ENCODE results near the gene PPARD. TPM values are rescaled to one million over a fixed set of nuclear protein-coding genes. Genes with fewer than 3 reads are reported as not detected.

Gene PPARD
- total and polyA plus RNA-seq, 7 experiments from 2014 or later: 7.3 to 47.1 (median 30.0) TPM

DNA sequence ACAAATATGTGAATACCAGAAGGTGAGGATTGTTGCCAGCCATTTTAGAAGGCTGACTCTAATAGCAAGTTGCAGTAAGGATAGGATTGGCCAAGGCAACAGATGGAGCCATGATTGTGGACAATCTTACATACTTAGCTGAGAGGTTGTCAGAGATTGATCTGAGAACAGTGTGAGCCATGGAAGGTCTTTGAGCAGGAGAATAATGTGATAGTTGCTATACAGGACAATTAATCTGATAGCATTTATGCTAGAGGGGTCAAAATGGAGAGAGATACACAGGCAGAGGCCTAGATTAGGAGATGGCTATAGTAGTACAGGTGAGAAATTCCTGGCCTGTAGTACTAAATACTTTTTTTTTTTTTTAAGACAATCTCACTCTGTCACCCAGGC lies 23.8 kb downstream of the PPARD start:
- ChIA-PET CTCF (interaction anchor here (1.3 kb wide), 1 partner anchor 38 kb away, joined by 7 read pairs; no protein-coding TSS in a partner anchor), POLR2A (no interaction called here)
- Mint-ChIP-seq H3K9me3 (peaks cover 0 to 4% (median 0%) of the 10 kb centered on the region in 11 donors), H3K27me3 (no peaks in the 10 kb centered on the region), H3K4me3 (no peak overlapping the region), H3K27ac (peak overlapping the region in 8 of 9 donors; percentile 9 to 94 (median 76)), H3K36me3 (peaks cover 0 to 42% (median 7%) of the 10 kb centered on the region in 5 donors), H3K4me1 (peaks cover 57 to 85% (median 72%) of the 10 kb centered on the region in 7 donors)
- H3K4me3 ChIP-seq (ENCODE audit: low read length): no peak overlapping the region
- peaks cover 0 to 6% (median 0%) of the 10 kb centered on the region in 3 experiments for H3K36me3 ChIP-seq (ENCODE audit: control insufficient read depth in 2 of 3, insufficient read depth in 3 of 3, low read length in 3 of 3)
- peaks cover 29 to 41% of the 10 kb centered on the region in 2 donors for H3K4me1 ChIP-seq (ENCODE audit: control insufficient read depth in 2 of 2, insufficient read depth in 2 of 2, low read length in 2 of 2)
- ATAC-seq: no peak
- H3K27ac ChIP-seq (ENCODE audit: low read depth, low read length): no peak overlapping the region
- no peaks in the 10 kb centered on the region for H3K27me3 ChIP-seq (ENCODE audit: control insufficient read depth in 2 of 2, insufficient read depth in 2 of 2, low read length in 2 of 2)
- no peaks in the 10 kb centered on the region for H3K9me3 ChIP-seq (ENCODE audit: control insufficient read depth in 2 of 3, low read length in 3 of 3)
- DNase-seq: no peak
- intact Hi-C loops (cut with micrococcal nuclease): loop anchor here in 1 of 2 donors (5.0 kb wide), 1 partner anchor 51 kb away; no protein-coding TSS in a partner anchor

DNA sequence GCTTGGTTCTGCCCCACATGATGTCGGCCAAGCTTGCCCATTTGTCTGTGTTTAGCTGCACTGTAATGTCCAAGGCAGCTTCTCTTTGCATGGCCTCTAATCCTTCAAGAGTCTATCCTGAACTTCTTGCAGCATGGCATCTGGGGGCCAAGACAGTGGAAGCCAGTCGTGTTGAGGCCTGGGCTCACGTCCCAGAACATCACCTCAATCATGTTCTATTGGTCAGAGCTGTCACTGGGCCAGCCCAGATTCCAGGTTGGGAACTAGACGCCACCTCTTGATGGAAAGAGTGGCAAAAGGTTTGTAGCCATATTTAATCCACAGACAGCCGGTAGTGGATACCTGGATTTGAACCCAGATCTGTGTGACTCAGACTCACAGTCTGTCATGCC lies 25.3 kb downstream of the PPARD start:
- intact Hi-C loops (cut with micrococcal nuclease): loop anchor here (2.0 to 5.0 kb wide), 2 partner anchors 19 to 50 kb away; no protein-coding TSS in a partner anchor
- ChIA-PET POLR2A (interaction anchor here (1.1 to 1.5 kb wide), 3 partner anchors 9 to 34 kb away, joined by 3 to 4 read pairs (median 3); no protein-coding TSS in a partner anchor), CTCF (interaction anchor here (1.2 to 1.3 kb wide), 2 partner anchors 26 to 81 kb away, joined by 3 read pairs; no protein-coding TSS in a partner anchor)
- H3K4me1 ChIP-seq (ENCODE audit: control insufficient read depth in 2 of 2, insufficient read depth in 2 of 2, low read length in 2 of 2): peaks cover 35 to 43% of the 10 kb centered on the region in 2 donors
- H3K4me3 Mint-ChIP-seq: no peak overlapping the region
- peak overlapping the region; percentile 32 for H3K27ac ChIP-seq (ENCODE audit: low read depth, low read length)
- no peaks in the 10 kb centered on the region for H3K27me3 Mint-ChIP-seq
- H3K4me3 ChIP-seq (ENCODE audit: low read length): no peak overlapping the region
- H3K9me3 ChIP-seq (ENCODE audit: control insufficient read depth in 2 of 3, low read length in 3 of 3): no peaks in the 10 kb centered on the region
- peak overlapping the region in 8 of 9 donors; percentile 63 to 94 (median 85) for H3K27ac Mint-ChIP-seq
- peaks cover 0 to 3% (median 0%) of the 10 kb centered on the region in 3 experiments for H3K36me3 ChIP-seq (ENCODE audit: control insufficient read depth in 2 of 3, insufficient read depth in 3 of 3, low read length in 3 of 3)
- peaks cover 0 to 44% (median 9%) of the 10 kb centered on the region in 5 donors for H3K36me3 Mint-ChIP-seq
- peaks cover 0 to 4% (median 0%) of the 10 kb centered on the region in 11 donors for H3K9me3 Mint-ChIP-seq
- H3K4me1 Mint-ChIP-seq: peaks cover 52 to 83% (median 71%) of the 10 kb centered on the region in 7 donors
- DNase-seq (no peak), ATAC-seq (no peak)
- no peaks in the 10 kb centered on the region for H3K27me3 ChIP-seq (ENCODE audit: control insufficient read depth in 2 of 2, insufficient read depth in 2 of 2, low read length in 2 of 2)

- no peaks in the 10 kb centered on the region for H3K36me3 ChIP-seq (ENCODE audit: control insufficient read depth in 2 of 3, insufficient read depth in 3 of 3, low read length in 3 of 3)
- ATAC-seq (no peak), DNase-seq (peak in 4 of 9 donors; percentile 19 to 32 (median 26))
- intact Hi-C loops (cut with micrococcal nuclease): loop anchor here (2.0 to 5.0 kb wide), 2 partner anchors 19 to 49 kb away; no protein-coding TSS in a partner anchor
- Mint-ChIP-seq H3K4me3 (peak overlapping the region; percentile 5 to 79 (median 50)), H3K36me3 (peaks cover 0 to 44% (median 9%) of the 10 kb centered on the region in 5 donors), H3K27ac (peak overlapping the region; percentile 42 to 94 (median 85)), H3K9me3 (peaks cover 0 to 4% (median 0%) of the 10 kb centered on the region in 11 donors), H3K27me3 (no peaks in the 10 kb centered on the region), H3K4me1 (peaks cover 46 to 82% (median 69%) of the 10 kb centered on the region in 7 donors)
- H3K27ac ChIP-seq (ENCODE audit: low read depth, low read length): peak overlapping the region; percentile 45
- CTCF ChIA-PET: interaction anchor here (0.8 to 1.3 kb wide), 3 partner anchors 26 to 81 kb away, joined by 3 read pairs; no protein-coding TSS in a partner anchor
- peaks cover 35 to 40% of the 10 kb centered on the region in 2 donors for H3K4me1 ChIP-seq (ENCODE audit: control insufficient read depth in 2 of 2, insufficient read depth in 2 of 2, low read length in 2 of 2)
- no peaks in the 10 kb centered on the region for H3K9me3 ChIP-seq (ENCODE audit: control insufficient read depth in 2 of 3, low read length in 3 of 3)
- POLR2A ChIA-PET: interaction anchor here (0.6 to 1.5 kb wide), 6 partner anchors 9 to 34 kb away, joined by 3 to 4 read pairs (median 3); no protein-coding TSS in a partner anchor
- no peaks in the 10 kb centered on the region for H3K27me3 ChIP-seq (ENCODE audit: control insufficient read depth in 2 of 2, insufficient read depth in 2 of 2, low read length in 2 of 2)
- no peak overlapping the region for H3K4me3 ChIP-seq (ENCODE audit: low read length)
These were observed 25.9 kb downstream of the PPARD start for GRCh38 chr6:35368038-35368887.

GRCh38 chr6:35370124-35370741 lies 27.9 kb downstream of the PPARD start:
- H3K9me3 Mint-ChIP-seq: peaks cover 0 to 4% (median 0%) of the 10 kb centered on the region in 11 donors
- ATAC-seq (peak; percentile 89), DNase-seq (peak in 2 of 9 donors; percentile 21 to 46)
- Histone ChIP-seq H3K9me3 (ENCODE audit: control insufficient read depth in 2 of 3, low read length in 3 of 3) (no peaks in the 10 kb centered on the region), H3K27ac (ENCODE audit: low read depth, low read length) (peak overlapping the region; percentile 45), H3K4me3 (ENCODE audit: low read length) (peak overlapping the region; percentile 12), H3K27me3 (ENCODE audit: control insufficient read depth in 2 of 2, insufficient read depth in 2 of 2, low read length in 2 of 2) (no peaks in the 10 kb centered on the region), H3K4me1 (ENCODE audit: control insufficient read depth in 2 of 2, insufficient read depth in 2 of 2, low read length in 2 of 2) (peaks cover 35 to 40% of the 10 kb centered on the region in 2 donors), H3K36me3 (ENCODE audit: control insufficient read depth in 2 of 3, insufficient read depth in 3 of 3, low read length in 3 of 3) (no peaks in the 10 kb centered on the region)
- CTCF ChIA-PET: no interaction called here
- peaks cover 48 to 84% (median 68%) of the 10 kb centered on the region in 7 donors for H3K4me1 Mint-ChIP-seq
- no peaks in the 10 kb centered on the region for H3K27me3 Mint-ChIP-seq
- intact Hi-C loops (cut with micrococcal nuclease): loop anchor here in 1 of 2 donors (5.0 kb wide), 1 partner anchor 47 kb away; no protein-coding TSS in a partner anchor
- peak overlapping the region; percentile 63 to 94 (median 86) for H3K27ac Mint-ChIP-seq
- POLR2A ChIA-PET: interaction anchor here (1.4 to 3.2 kb wide), 2 partner anchors 21 to 26 kb away, joined by 4 to 12 read pairs; no protein-coding TSS in a partner anchor
- H3K4me3 Mint-ChIP-seq: peak overlapping the region; percentile 68 to 84 (median 76)
- H3K36me3 Mint-ChIP-seq: peaks cover 0 to 50% (median 14%) of the 10 kb centered on the region in 5 donors

DNA sequence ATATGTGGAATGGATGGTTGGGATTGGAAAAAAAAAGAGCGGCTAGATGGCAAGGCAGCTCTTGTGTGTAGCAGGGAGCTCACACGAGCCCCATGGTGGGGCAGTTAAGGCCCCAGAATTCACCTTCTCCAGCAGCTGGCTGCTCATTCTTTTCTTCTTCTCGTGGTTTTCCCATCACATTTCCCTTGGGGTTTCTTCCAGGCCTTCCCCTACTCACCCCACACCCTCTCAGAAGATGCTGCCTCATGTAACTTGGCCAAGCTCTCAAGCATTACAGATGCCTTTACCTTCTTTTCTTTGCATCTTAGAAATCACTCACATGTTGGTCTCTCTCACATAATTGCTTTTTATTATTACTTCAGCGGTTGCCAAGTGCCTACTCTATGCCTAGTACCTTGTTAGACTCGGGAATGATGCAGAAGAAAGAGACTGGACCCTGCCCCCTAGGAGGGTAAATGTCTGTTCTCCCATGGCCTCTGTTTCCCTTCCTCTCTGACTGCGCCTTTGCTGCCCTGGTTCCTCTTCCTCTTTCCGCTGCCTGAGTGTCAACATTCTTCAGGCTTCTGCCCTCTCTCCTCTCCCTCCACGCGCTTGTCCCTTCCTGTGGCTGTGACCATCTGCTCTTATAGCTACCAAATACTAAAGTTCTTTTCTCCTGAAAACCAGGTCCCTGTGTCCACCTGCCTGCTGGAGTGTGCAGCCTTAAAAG lies 28.6 kb downstream of the PPARD start:
- ATAC-seq: peak; percentile 32
- peaks cover 0 to 4% (median 0%) of the 10 kb centered on the region in 11 donors for H3K9me3 Mint-ChIP-seq
- H3K4me1 ChIP-seq (ENCODE audit: control insufficient read depth in 2 of 2, insufficient read depth in 2 of 2, low read length in 2 of 2): peaks cover 35 to 41% of the 10 kb centered on the region in 2 donors
- ChIA-PET POLR2A (interaction anchor here (0.6 to 3.2 kb wide), 2 partner anchors 22 to 161 kb away, joined by 3 to 12 read pairs; no protein-coding TSS in a partner anchor), CTCF (interaction anchor here (1.2 to 2.5 kb wide), 2 partner anchors 29 to 75 kb away, joined by 3 to 8 read pairs; partner anchors contain the start of gene PPARD)
- H3K4me1 Mint-ChIP-seq: peaks cover 44 to 82% (median 67%) of the 10 kb centered on the region in 7 donors
- peaks cover 0 to 47% (median 14%) of the 10 kb centered on the region in 5 donors for H3K36me3 Mint-ChIP-seq
- H3K27me3 ChIP-seq (ENCODE audit: control insufficient read depth in 2 of 2, insufficient read depth in 2 of 2, low read length in 2 of 2): no peaks in the 10 kb centered on the region
- DNase-seq: no peak
- intact Hi-C loops (cut with micrococcal nuclease): loop anchor here in 1 of 2 donors (5.0 kb wide), 1 partner anchor 46 kb away; no protein-coding TSS in a partner anchor
- peak overlapping the region; percentile 52 to 94 (median 86) for H3K27ac Mint-ChIP-seq
- peak overlapping the region; percentile 60 to 84 (median 76) for H3K4me3 Mint-ChIP-seq
- H3K36me3 ChIP-seq (ENCODE audit: control insufficient read depth in 2 of 3, insufficient read depth in 3 of 3, low read length in 3 of 3): no peaks in the 10 kb centered on the region
- peak overlapping the region; percentile 45 for H3K27ac ChIP-seq (ENCODE audit: low read depth, low read length)
- H3K27me3 Mint-ChIP-seq: no peaks in the 10 kb centered on the region
- no peak overlapping the region for H3K4me3 ChIP-seq (ENCODE audit: low read length)
- no peaks in the 10 kb centered on the region for H3K9me3 ChIP-seq (ENCODE audit: control insufficient read depth in 2 of 3, low read length in 3 of 3)
